Measurements from ENCODE around the gene DDX28.
"Not testable (repeated sequence)": the region's sequence is repeated elsewhere in the genome, so short reads cannot be mapped to it uniquely, and the experiment has no call there.

DDX28 gene

GRCh38 chr16:68035227-68035626, 12.2 kb upstream of the DDX28 start:
- DNase-seq: no peak

- no peak for DNase-seq
Observed at GRCh38 chr16:68033101-68033500, 10.1 kb upstream of the DDX28 start.

- DNase-seq: peak; percentile 27
Observed at GRCh38 chr16:68031951-68032350, 8.9 kb upstream of the DDX28 start.

- not testable (repeated sequence) for DNase-seq
Observed at GRCh38 chr16:68030108-68030507, 7.1 kb upstream of the DDX28 start.

GRCh38 chr16:68028996-68029395, 6.0 kb upstream of the DDX28 start:
- DNase-seq: no peak

- no peak for DNase-seq
Observed at GRCh38 chr16:68022278-68022727, 729 bp downstream of the DDX28 start.

GRCh38 chr16:68021490-68021889, 1.5 kb downstream of the DDX28 start:
- DNase-seq: no peak

- DNase-seq: no peak
Observed at GRCh38 chr16:68019167-68019680, 3.8 kb downstream of the DDX28 start.

GRCh38 chr16:68015681-68016080, 7.4 kb downstream of the DDX28 start, which contains the start of gene DPEP2NB:
DPEP2NB (minus strand) TSS chr16:68015911; CDS start chr16:68015770, 141 bp downstream.
- DNase-seq: no peak

GRCh38 chr16:68013440-68013839, 9.6 kb downstream of the DDX28 start:
- DNase-seq: no peak

GRCh38 chr16:68009872-68010271, 13.2 kb downstream of the DDX28 start:
- DNase-seq: not testable (repeated sequence)

- DNase-seq: no peak
Observed at GRCh38 chr16:68009157-68009735, 13.8 kb downstream of the DDX28 start.

- DNase-seq: peak; percentile 21
Observed at GRCh38 chr16:68005786-68006286, 17.2 kb downstream of the DDX28 start.

GRCh38 chr16:68005211-68005610, 17.8 kb downstream of the DDX28 start:
- no peak for DNase-seq

GRCh38 chr16:68003031-68003430, 20.0 kb downstream of the DDX28 start:
- DNase-seq: no peak

GRCh38 chr16:68000450-68000849, 22.6 kb downstream of the DDX28 start:
- DNase-seq: no peak

GRCh38 chr16:67999985-68000384, 23.0 kb downstream of the DDX28 start:
- DNase-seq: no peak

- DNase-seq: peak; percentile 46
Observed at GRCh38 chr16:67998779-67999688, 24.0 kb downstream of the DDX28 start, which contains the start of gene DPEP2. DPEP2 (minus strand) TSS chr16:67999484; CDS start chr16:67993212, 6,272 bp downstream.

- not testable (repeated sequence) for DNase-seq
Observed at GRCh38 chr16:67998231-67998778, 24.7 kb downstream of the DDX28 start.

GRCh38 chr16:67996666-67997065, 26.4 kb downstream of the DDX28 start:
- DNase-seq: no peak

GRCh38 chr16:67995423-67995822, 27.6 kb downstream of the DDX28 start:
- DNase-seq: no peak

GRCh38 chr16:67994040-67994408, 29.0 kb downstream of the DDX28 start:
- DNase-seq: not testable (repeated sequence)

Data from activated CD4-positive, alpha-beta T cell treated with anti-CD3 and anti-CD28 coated beads, Interleukin-10, Interleukin-2, amounts not matched to agents 100 ng/mL and 50 ng/mL, durations not matched to agents 16 hours and 8 hours (primary cell).